ENCODE data around the gene ADRB2.

Gene ADRB2

GRCh38 chr5:148805326-148806290, 20.8 kb upstream of the ADRB2 start:
- no peak for DNase-seq

DNA sequence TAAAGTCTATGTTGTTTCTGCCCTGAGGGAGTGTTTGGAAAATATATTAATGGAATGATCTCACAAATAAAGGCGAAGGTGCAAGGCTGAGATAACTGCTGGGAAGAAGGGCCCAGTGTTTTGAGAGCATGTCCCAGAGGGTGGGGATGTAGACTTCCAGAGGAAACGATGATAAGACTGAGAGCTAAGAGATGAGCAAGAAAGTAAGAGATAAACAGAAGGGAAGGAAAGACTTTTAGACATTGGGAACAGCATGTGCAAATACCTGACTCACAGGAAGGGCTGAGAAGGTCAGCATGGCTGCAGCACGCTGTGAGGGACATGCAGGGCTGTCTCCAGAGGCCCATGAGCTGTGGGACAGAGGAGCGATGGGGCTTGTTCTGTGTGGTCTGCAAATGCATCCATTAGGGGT, 19.9 kb upstream of the ADRB2 start:
- no peak for DNase-seq

DNA sequence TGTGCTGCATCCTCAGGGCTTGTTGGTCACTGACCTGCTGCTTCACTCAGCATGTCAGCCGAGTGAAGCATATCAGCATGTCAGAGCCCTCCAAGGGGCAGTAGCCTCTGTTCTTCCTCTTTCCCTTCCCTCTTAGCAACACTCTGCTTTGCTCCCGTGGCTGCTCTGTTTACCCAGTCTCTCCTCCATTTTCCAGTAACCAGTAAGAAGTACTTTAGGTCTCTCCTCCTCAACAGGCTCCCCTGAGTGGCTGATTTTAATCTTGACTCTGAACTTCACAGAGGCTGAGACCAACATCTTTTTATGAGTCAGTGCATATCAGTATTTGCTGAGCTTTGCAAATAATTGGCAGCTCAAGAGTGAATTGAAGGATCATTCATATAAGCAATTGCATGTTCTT, 18.6 kb upstream of the ADRB2 start:
- DNase-seq: no peak

- DNase-seq: no peak
Measured at GRCh38 chr5:148808864-148809642, 17.4 kb upstream of the ADRB2 start.

DNA sequence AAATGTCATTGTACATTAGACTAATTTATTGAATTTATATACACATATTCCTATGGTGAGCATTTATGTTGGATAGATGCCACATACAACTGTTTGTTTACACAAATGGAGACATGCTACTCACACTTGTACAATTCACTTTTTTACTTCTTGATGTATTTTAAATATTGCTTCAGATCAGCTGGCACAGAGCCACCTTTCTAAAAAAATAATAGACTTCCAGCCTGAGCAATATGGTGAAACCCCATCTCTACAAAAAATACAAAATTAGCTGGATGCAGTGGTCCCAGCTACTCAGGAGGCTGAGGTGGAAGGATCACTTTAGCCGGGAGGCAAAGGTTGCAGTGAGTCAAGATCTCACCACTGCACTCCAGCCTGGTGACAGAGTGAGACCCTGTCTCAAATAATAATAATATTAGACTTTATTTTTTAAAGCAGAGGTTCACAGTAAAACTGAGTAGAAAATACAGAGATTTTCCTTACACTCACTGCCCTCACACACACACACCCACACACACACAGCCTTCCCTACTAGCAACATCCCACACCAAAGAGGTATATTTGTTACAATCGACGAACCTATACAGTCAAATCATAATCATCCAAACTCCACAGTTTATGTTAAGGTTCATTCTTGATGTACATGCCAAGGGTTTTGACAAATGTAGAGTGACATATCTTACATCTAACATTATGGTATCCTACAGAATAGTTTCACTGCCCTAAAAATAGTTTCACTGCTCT, 16.5 kb upstream of the ADRB2 start:
- no peak for DNase-seq

- no peak for DNase-seq
Measured at GRCh38 chr5:148810823-148811222, 15.6 kb upstream of the ADRB2 start.

GRCh38 chr5:148811756-148812155, 14.7 kb upstream of the ADRB2 start:
- DNase-seq: no peak

- no peak for DNase-seq
Measured at GRCh38 chr5:148815086-148815485, 11.3 kb upstream of the ADRB2 start.

GRCh38 chr5:148815578-148815977, 10.8 kb upstream of the ADRB2 start:
- no peak for DNase-seq

DNA sequence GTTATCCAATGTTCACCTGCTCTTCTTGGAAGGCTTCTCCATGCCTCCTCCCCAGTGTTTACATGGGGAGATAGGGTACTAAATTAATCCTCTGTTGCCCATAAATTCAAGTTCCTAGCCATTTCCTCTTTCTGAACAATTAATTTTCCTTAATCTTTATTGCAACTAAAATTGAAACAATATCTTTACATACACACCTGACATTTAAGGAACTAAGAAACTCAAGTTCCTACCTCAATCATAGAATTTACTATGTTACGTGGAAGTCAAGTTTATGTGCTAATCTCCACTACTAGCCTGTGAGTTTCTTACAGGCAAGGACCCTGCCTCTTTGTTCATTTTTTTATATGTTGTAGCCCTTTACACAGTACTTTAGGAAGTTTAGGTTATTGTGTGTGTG, 10.1 kb upstream of the ADRB2 start:
- no peak for DNase-seq

GRCh38 chr5:148816782-148817181, 9.6 kb upstream of the ADRB2 start:
- DNase-seq: no peak

DNA sequence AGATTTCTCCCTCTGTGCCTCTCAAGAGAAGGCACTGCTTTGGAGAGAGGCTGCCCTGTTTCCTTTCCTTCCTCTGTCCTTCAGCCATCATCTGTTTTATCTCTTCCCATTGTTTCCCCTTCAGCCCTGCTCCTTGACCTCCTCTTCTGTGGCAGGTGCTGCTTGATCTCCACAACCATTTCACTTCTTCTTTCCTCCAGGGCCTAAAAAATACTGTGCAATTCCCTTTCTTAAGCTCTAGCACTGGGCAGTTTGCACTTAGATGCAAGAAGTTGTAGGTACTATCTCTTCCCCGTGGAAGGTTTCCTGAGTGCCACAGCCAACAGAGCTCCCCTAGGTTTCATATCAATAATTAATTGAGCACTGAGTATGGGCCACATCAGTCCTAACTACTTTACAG, 8.8 kb upstream of the ADRB2 start:
- DNase-seq: no peak

DNA sequence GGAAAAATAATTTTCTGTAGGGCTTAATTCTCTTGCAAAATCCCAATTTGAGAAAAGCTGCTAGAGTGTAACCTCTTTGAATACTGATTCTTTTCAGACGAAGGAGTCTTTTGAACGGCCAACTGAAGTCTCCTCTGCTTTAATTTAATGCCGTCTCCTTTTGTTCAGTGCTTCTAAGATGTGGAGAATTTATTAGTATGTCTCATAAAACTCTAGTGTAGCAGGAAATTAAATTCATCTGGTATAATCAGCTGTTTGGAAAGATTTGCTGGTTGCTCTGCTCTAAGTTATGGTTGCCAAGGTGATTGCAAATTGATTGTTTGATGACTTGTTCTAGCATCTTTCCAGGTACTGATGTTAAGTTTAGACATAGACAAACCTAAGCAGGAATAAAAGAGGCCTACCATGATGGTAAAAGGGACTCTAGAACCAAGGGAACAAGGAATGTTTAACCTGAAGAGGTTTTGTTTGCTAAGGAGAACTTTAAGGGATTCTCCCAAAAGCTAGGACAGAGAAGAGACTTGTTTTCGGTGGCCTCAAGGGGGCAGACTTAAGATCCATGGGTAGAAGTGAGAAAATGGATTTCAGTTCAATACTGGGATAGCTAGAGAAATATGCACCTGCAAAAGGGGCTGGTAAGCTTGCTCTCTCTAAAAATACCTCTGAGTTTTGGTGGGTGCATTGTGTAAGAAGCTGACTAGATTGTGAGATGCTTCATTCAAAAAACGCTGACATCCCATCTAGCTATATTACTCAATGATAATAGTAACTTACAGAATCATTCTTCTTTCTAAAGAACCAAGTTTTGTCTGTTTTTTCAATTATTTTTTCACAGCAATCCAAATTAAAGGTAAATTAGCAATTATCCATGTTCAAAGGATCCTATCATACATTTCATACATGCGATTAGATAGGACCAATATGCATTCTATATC, 5.7 kb upstream of the ADRB2 start:
- no peak for DNase-seq

- no peak for DNase-seq
Measured at GRCh38 chr5:148823871-148824270, 2.5 kb upstream of the ADRB2 start.

GRCh38 chr5:148825716-148826052, 727 bp upstream of the ADRB2 start:
- DNase-seq: no peak

DNA sequence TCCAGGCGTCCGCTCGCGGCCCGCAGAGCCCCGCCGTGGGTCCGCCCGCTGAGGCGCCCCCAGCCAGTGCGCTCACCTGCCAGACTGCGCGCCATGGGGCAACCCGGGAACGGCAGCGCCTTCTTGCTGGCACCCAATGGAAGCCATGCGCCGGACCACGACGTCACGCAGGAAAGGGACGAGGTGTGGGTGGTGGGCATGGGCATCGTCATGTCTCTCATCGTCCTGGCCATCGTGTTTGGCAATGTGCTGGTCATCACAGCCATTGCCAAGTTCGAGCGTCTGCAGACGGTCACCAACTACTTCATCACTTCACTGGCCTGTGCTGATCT, 294 bp downstream of the ADRB2 start:
- DNase-seq: no peak

DNA sequence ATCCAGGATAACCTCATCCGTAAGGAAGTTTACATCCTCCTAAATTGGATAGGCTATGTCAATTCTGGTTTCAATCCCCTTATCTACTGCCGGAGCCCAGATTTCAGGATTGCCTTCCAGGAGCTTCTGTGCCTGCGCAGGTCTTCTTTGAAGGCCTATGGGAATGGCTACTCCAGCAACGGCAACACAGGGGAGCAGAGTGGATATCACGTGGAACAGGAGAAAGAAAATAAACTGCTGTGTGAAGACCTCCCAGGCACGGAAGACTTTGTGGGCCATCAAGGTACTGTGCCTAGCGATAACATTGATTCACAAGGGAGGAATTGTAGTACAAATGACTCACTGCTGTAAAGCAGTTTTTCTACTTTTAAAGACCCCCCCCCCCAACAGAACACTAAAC, 1.3 kb downstream of the ADRB2 start:
- DNase-seq: no peak

DNA sequence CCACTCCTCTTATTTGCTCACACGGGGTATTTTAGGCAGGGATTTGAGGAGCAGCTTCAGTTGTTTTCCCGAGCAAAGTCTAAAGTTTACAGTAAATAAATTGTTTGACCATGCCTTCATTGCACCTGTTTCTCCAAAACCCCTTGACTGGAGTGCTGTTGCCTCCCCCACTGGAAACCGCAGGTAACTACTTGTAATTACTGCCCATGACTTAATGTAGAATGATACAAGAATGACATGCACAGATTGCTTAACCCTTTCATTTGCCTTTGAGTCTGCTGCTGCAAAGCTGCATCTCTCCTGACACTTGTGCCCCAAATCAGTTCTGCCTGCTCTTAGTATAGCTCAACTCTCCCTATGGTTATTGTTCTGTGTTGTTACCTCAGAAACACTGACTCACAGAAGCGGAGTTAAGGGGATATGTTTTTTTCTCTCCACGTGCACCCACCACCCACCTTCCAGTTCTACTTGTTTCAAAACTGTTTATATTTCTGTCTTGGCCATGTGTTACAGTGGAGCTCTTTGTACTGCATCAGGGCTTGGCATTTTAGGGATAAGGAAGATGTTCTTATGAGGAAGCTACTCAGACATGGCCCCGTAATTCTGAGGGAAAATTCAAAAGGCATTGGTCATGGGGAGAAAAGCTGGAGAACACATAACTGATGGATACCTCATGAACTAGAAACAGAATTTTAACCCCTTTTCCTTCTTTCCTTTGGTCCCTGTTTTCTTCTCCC, 2.3 kb downstream of the ADRB2 start:
- DNase-seq: no peak

DNA sequence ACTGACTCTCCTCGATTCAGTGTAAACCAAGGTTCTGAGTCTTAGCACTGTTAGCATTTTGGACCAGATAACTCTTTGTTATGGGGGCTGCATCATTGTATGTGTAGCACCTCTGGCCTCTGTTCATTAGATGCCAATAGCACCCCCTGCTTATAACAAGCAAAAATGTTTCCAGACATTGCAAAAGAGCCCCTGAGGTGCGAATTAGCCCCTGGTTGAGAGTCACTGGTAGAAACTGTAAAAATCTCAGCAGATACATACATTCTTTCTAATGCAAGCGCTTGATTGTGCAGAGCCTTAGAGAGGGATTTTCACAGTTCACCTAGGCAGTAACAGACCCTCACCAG, 2.8 kb downstream of the ADRB2 start:
- no peak for DNase-seq

DNA sequence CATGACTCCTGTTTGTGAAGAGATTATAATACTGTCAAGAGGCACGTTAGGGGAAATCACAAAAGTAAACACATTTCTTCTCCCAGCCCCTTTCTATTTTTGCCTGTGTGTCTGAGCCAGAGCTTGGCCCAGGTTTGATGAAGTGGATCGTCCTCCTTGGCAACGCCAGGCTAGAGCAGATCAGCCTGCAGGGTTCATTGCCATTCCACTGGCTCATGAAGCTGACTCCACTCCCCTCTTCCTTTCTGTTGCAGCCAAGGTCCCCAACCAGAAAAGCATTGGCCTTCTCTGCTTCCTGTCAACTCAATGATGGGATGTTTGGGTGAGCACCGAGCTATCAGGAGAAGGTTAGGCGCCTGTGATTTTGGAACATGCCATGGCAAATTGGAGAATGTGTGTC, 3.3 kb downstream of the ADRB2 start:
- DNase-seq: no peak

- DNase-seq: no peak
Measured at GRCh38 chr5:148830211-148830610, 3.8 kb downstream of the ADRB2 start.

Data from DMS 273 treated with DMSO at 0.1 percent for 48 hours (cell line).